Nephron progenitor cell (in vitro differentiated cells): Measurements from ENCODE around the gene ZNF264.

ENCODE experiments used
- DNase-seq: peaks from one replicate; pipeline ENCODE4 v3.0.0; 2021
- H3K27ac Mint-ChIP-seq: 2 replicates; pipeline ENCODE4 v1.8.0; 2021; ENCODE audit warnings: mild to moderate bottlenecking, moderate library complexity, mixed read lengths
- H3K27me3 Mint-ChIP-seq: 2 replicates; pipeline ENCODE4 v1.8.0; 2021; ENCODE audit warnings: mild to moderate bottlenecking, low read depth, mixed read lengths; ENCODE audit not compliant: poor library complexity
- H3K36me3 Mint-ChIP-seq: 2 replicates; pipeline ENCODE4 v1.8.0; 2021; ENCODE audit warnings: low read depth, mixed read lengths
- H3K4me1 Mint-ChIP-seq: 2 replicates; pipeline ENCODE4 v1.8.0; 2021; ENCODE audit warnings: mixed read lengths
- H3K4me3 Mint-ChIP-seq: 2 replicates; pipeline ENCODE4 v1.8.0; 2021; ENCODE audit warnings: mild to moderate bottlenecking, moderate library complexity, mixed read lengths
- H3K9me3 Mint-ChIP-seq: 2 replicates; pipeline ENCODE4 v1.8.0; 2021; ENCODE audit warnings: mild to moderate bottlenecking, moderate library complexity, mixed read lengths
- TF ChIP-seq, protein P1 (sequence below): fragments of 200-600 bp; sonication (generic); IDR thresholded peaks from 2 replicates; pipeline ENCODE4 v1.5.0; 2021; ENCODE audit warnings: antibody characterized with exemption

The ZNF264 gene

DNA sequence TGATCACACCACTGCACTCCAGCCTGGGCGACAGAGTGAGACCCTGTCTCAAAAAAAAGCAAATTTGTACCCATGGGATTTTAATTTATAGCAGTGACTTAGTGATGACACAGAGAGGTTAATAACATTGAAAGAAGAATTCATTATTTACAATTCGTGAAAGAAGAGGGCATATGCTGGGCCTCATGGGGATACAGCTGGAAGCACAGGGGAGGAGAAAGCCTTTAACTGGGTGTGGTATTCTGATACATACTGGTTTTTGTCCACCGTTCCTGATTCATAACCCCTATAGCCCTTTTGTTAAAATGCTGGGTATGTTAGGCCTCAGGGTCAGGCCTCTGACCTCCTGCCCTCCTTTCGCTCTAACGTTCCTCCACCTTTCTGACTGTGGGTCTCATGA, 10.9 kb downstream of the ZNF264 start:
- DNase-seq: no peak
- no peaks in the 10 kb centered on the region for H3K4me1 Mint-ChIP-seq
- peaks cover 8% of the 10 kb centered on the region for H3K27me3 Mint-ChIP-seq
- no peak overlapping the region for H3K27ac Mint-ChIP-seq
- no peak overlapping the region for H3K4me3 Mint-ChIP-seq
- peaks cover 5% of the 10 kb centered on the region for H3K9me3 Mint-ChIP-seq
- peaks cover 90% of the 10 kb centered on the region for H3K36me3 Mint-ChIP-seq
- TF ChIP-seq, protein P1, sequence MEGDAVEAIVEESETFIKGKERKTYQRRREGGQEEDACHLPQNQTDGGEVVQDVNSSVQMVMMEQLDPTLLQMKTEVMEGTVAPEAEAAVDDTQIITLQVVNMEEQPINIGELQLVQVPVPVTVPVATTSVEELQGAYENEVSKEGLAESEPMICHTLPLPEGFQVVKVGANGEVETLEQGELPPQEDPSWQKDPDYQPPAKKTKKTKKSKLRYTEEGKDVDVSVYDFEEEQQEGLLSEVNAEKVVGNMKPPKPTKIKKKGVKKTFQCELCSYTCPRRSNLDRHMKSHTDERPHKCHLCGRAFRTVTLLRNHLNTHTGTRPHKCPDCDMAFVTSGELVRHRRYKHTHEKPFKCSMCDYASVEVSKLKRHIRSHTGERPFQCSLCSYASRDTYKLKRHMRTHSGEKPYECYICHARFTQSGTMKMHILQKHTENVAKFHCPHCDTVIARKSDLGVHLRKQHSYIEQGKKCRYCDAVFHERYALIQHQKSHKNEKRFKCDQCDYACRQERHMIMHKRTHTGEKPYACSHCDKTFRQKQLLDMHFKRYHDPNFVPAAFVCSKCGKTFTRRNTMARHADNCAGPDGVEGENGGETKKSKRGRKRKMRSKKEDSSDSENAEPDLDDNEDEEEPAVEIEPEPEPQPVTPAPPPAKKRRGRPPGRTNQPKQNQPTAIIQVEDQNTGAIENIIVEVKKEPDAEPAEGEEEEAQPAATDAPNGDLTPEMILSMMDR: no peak

DNA sequence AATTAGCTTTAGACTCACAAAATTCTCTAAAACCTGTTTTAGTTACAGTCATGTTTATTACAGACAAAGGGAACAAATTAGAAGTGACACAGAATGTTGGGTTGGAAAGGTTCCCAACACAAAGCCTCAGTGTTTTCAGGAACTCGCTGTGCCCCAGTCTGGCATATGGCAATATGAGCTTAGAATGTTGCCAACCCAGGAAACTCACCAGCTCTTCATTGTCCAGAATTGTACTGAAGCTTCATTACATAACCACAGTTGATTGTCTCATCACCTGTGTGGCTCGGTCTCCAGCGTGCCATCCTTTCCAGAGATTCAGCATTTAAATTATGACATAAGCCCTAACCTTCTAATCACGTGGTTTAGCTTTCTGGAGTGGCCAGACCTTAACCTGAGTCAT, 19.1 kb downstream of the ZNF264 start:
- TF ChIP-seq, protein P1: no peak
- no peak for DNase-seq
- Mint-ChIP-seq H3K9me3 (no peaks in the 10 kb centered on the region), H3K4me3 (no peak overlapping the region), H3K27me3 (no peaks in the 10 kb centered on the region), H3K27ac (no peak overlapping the region), H3K36me3 (peaks cover 75% of the 10 kb centered on the region), H3K4me1 (no peaks in the 10 kb centered on the region)

DNA sequence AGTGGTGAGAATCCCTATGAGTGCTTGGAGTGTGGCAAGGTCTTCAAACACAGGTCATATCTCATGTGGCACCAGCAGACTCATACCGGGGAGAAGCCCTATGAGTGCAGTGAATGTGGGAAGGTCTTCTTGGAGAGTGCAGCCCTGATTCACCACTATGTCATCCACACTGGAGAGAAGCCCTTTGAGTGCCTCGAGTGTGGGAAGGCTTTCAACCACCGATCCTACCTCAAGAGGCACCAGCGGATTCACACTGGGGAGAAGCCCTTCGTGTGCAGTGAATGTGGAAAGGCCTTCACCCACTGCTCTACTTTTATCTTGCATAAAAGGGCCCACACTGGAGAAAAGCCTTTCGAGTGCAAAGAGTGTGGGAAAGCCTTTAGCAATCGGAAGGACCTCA, 20.8 kb downstream of the ZNF264 start:
- DNase-seq: no peak
- no peaks in the 10 kb centered on the region for H3K27me3 Mint-ChIP-seq
- no peak overlapping the region for H3K27ac Mint-ChIP-seq
- TF ChIP-seq, protein P1: no peak
- H3K4me3 Mint-ChIP-seq: no peak overlapping the region
- no peaks in the 10 kb centered on the region for H3K4me1 Mint-ChIP-seq
- H3K9me3 Mint-ChIP-seq: no peaks in the 10 kb centered on the region
- peaks cover 81% of the 10 kb centered on the region for H3K36me3 Mint-ChIP-seq

DNA sequence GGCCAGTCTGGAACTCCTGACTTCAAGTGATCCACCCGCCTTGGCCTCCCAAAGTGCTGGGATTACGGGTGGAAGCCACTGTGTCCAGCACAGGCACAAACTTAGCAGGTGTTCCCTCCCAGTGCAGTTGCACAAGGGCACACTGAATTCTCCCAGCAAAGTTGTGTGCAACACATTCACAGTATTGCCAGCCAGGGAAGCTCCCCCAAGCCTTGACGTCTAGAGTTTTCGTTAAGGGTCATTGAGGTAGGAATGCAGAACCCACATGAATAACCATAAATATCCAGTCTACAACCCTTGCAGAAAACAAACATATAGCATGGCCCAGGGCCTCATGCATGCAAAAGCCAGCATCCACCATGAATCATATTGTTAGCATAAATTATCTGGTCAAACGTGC, 36.2 kb downstream of the ZNF264 start:
- Mint-ChIP-seq H3K9me3 (no peaks in the 10 kb centered on the region), H3K36me3 (no peaks in the 10 kb centered on the region), H3K4me1 (no peaks in the 10 kb centered on the region), H3K27ac (no peak overlapping the region), H3K27me3 (peaks cover 32% of the 10 kb centered on the region), H3K4me3 (no peak overlapping the region)
- DNase-seq: no peak
- TF ChIP-seq, protein P1: no peak

GRCh38 chr19:57231686-57232085, 40.4 kb downstream of the ZNF264 start:
- no peak for DNase-seq
- Mint-ChIP-seq H3K9me3 (no peaks in the 10 kb centered on the region), H3K4me1 (no peaks in the 10 kb centered on the region), H3K27ac (no peak overlapping the region), H3K4me3 (no peak overlapping the region), H3K36me3 (no peaks in the 10 kb centered on the region), H3K27me3 (peaks cover 42% of the 10 kb centered on the region)
- TF ChIP-seq, protein P1: no peak

GRCh38 chr19:57233207-57233606, 41.9 kb downstream of the ZNF264 start:
- no peak overlapping the region for H3K27ac Mint-ChIP-seq

More at GRCh38 chr19:57233207-57233606, 41.9 kb downstream of the ZNF264 start:
- Mint-ChIP-seq H3K4me3 (no peak overlapping the region), H3K9me3 (no peaks in the 10 kb centered on the region), H3K4me1 (no peaks in the 10 kb centered on the region), H3K36me3 (no peaks in the 10 kb centered on the region), H3K27me3 (peaks cover 47% of the 10 kb centered on the region)
- TF ChIP-seq, protein P1: no peak
- no peak for DNase-seq
